ENCODE measurements around the gene IL21R. TPM values are rescaled to one million over a fixed set of nuclear protein-coding genes. Genes with fewer than 3 reads are reported as not detected.

Gene IL21R
- total RNA-seq, 4 donors from 2014 or later = 0.08 to 1.2 (median 0.23) TPM

GRCh38 chr16:27359615-27360014 is 42.4 kb upstream of the IL21R start:
- 91% methylated on average over 6 of the region's 6 CpGs for WGBS
- H3K27ac ChIP-seq = no peak overlapping the region

GRCh38 chr16:27361987-27362386 is 40.0 kb upstream of the IL21R start:
- peaks cover 62% of the 10 kb centered on the region for H3K36me3 ChIP-seq
- no peak overlapping the region for H3K27ac ChIP-seq
- DNase-seq (ENCODE audit: low spot score in 2 of 2) = no peak
- 92% methylated on average over 3 of the region's 3 CpGs for WGBS
- H3K4me1 ChIP-seq = peaks cover 7% of the 10 kb centered on the region
- no peaks in the 10 kb centered on the region for H3K9me3 ChIP-seq
- TF ChIP-seq EP300 (IDR thresholded peaks at IDR 0.05) (no peak), CTCF (IDR thresholded peaks at IDR 0.05) (no peak), POLR2AphosphoS5 (IDR thresholded peaks at IDR 0.05) (no peak), POLR2A (IDR thresholded peaks at IDR 0.05) (no peak)
- H3K27me3 ChIP-seq = no peaks in the 10 kb centered on the region
- H3K4me3 ChIP-seq = no peak overlapping the region

More at GRCh38 chr16:27359615-27360014, 42.4 kb upstream of the IL21R start:
- TF ChIP-seq POLR2AphosphoS5 (IDR thresholded peaks at IDR 0.05) = no peak
- TF ChIP-seq POLR2A (IDR thresholded peaks at IDR 0.05) = no peak
- no peak for TF ChIP-seq EP300 (IDR thresholded peaks at IDR 0.05)
- TF ChIP-seq CTCF (IDR thresholded peaks at IDR 0.05) = no peak
- no peak for DNase-seq (ENCODE audit: low spot score in 2 of 2)
- Histone ChIP-seq H3K4me1 (peaks cover 7% of the 10 kb centered on the region), H3K27me3 (no peaks in the 10 kb centered on the region), H3K4me3 (no peak overlapping the region), H3K36me3 (peaks cover 85% of the 10 kb centered on the region), H3K9me3 (no peaks in the 10 kb centered on the region)

- TF ChIP-seq EP300 (IDR thresholded peaks at IDR 0.05) = no peak
- no peak for TF ChIP-seq POLR2AphosphoS5 (IDR thresholded peaks at IDR 0.05)
- TF ChIP-seq POLR2A (IDR thresholded peaks at IDR 0.05) = no peak
- no peak for TF ChIP-seq CTCF (IDR thresholded peaks at IDR 0.05)
- no peak overlapping the region for H3K27ac ChIP-seq
- H3K27me3 ChIP-seq = no peaks in the 10 kb centered on the region
- H3K4me1 ChIP-seq = peaks cover 15% of the 10 kb centered on the region
- WGBS = 65% methylated on average over 6 of the region's 16 CpGs
- peaks cover 56% of the 10 kb centered on the region for H3K36me3 ChIP-seq
- no peaks in the 10 kb centered on the region for H3K9me3 ChIP-seq
- H3K4me3 ChIP-seq = no peak overlapping the region
- DNase-seq (ENCODE audit: low spot score in 2 of 2) = no peak
Observed at GRCh38 chr16:27362570-27363245, 39.3 kb upstream of the IL21R start.

- TF ChIP-seq CTCF (IDR thresholded peaks at IDR 0.05) = no peak
- no peak for TF ChIP-seq POLR2AphosphoS5 (IDR thresholded peaks at IDR 0.05)
- TF ChIP-seq EP300 (IDR thresholded peaks at IDR 0.05) = no peak
- no peak for TF ChIP-seq POLR2A (IDR thresholded peaks at IDR 0.05)
- no peak for DNase-seq (ENCODE audit: low spot score in 2 of 2)
- Histone ChIP-seq H3K36me3 (peaks cover 51% of the 10 kb centered on the region), H3K9me3 (no peaks in the 10 kb centered on the region), H3K4me1 (peaks cover 20% of the 10 kb centered on the region), H3K27me3 (no peaks in the 10 kb centered on the region), H3K4me3 (no peak overlapping the region), H3K27ac (no peak overlapping the region)
- no CpG with 5 or more reads among the region's 5 CpGs for WGBS
Observed at GRCh38 chr16:27363246-27363632, 38.7 kb upstream of the IL21R start.

- Histone ChIP-seq H3K9me3 (no peaks in the 10 kb centered on the region), H3K4me1 (peaks cover 22% of the 10 kb centered on the region), H3K27me3 (no peaks in the 10 kb centered on the region), H3K27ac (no peak overlapping the region), H3K4me3 (no peak overlapping the region), H3K36me3 (peaks cover 46% of the 10 kb centered on the region)
- 100% methylated on average over 1 of the region's 9 CpGs for WGBS
- DNase-seq (ENCODE audit: low spot score in 2 of 2) = no peak
- TF ChIP-seq POLR2A (IDR thresholded peaks at IDR 0.05) (no peak), CTCF (IDR thresholded peaks at IDR 0.05) (no peak), EP300 (IDR thresholded peaks at IDR 0.05) (no peak), POLR2AphosphoS5 (IDR thresholded peaks at IDR 0.05) (no peak)
Observed at GRCh38 chr16:27363797-27364196, 38.2 kb upstream of the IL21R start.

Measured in suprapubic skin (tissue), 4 donors.